Gastrocnemius medialis (tissue), 4 donors: ENCODE results near the gene CFAP161.
"Not testable (repeated sequence)": the region's sequence is repeated elsewhere in the genome, so short reads cannot be mapped to it uniquely, and the experiment has no call there.

ENCODE experiments used
- CTCF ChIP-seq, 5 experiments: fragments of 450-650 bp in 3 of 5; fragments of 200-600 bp in 2 of 5; sonication (generic) in 2 of 5; IDR thresholded peaks in 4 of 5; conservative IDR thresholded peaks in 1 of 5; 1 replicate in 4 of 5; 2 replicates in 1 of 5; pipeline ENCODE4 v1.5.1; 2016 to 2019; ENCODE audit warnings: antibody characterized with exemption in 5 of 5, mild to moderate bottlenecking in 3 of 5, moderate library complexity in 3 of 5
- POLR2A ChIP-seq, 2 donors: fragments of 450-650 bp; IDR thresholded peaks; one replicate each; pipeline ENCODE4 v1.6.1; 2017; ENCODE audit warnings: antibody characterized with exemption in 2 of 2, mild to moderate bottlenecking in 2 of 2, moderate library complexity in 2 of 2

GRCh38 chr15:81158561-81158960, 24.5 kb downstream of the CFAP161 start:
- TF ChIP-seq CTCF (IDR thresholded peaks at IDR 0.05 in 4 of 5, conservative IDR thresholded peaks at IDR 0.05 in 1 of 5); POLR2A (IDR thresholded peaks at IDR 0.05): not testable (repeated sequence)
